ACC112 (cell line): ENCODE measurements around the gene COTL1.

Source experiments
- H2AFZ ChIP-seq: fragments of 200-600 bp; sonication (generic); one replicate; pipeline ENCODE4 v1.6.0; 2017; ENCODE audit warnings: antibody characterized with exemption, low read length; ENCODE audit not compliant: unreplicated experiment
- H3K27ac ChIP-seq: fragments of 200-600 bp; sonication (generic); 2 replicates; pipeline ENCODE4 v1.5.1; 2014; ENCODE audit warnings: low read depth, mild to moderate bottlenecking, antibody characterized with exemption, low read length, moderate library complexity
- H3K27me3 ChIP-seq: fragments of 200-600 bp; sonication (generic); 2 replicates; pipeline ENCODE4 v1.6.1; 2014; ENCODE audit warnings: mild to moderate bottlenecking, antibody characterized with exemption, low read length, moderate library complexity, mixed read lengths; ENCODE audit not compliant: insufficient read depth
- H3K36me3 ChIP-seq: fragments of 200-600 bp; sonication (generic); 2 replicates; pipeline ENCODE4 v1.6.1; 2016; ENCODE audit warnings: mild to moderate bottlenecking, antibody characterized with exemption, low read length, moderate library complexity, mixed read lengths; ENCODE audit not compliant: insufficient read depth
- H3K4me1 ChIP-seq: fragments of 200-600 bp; sonication (generic); one replicate; pipeline ENCODE4 v1.6.1; 2016; ENCODE audit warnings: low read length, mixed read lengths; ENCODE audit not compliant: insufficient read depth, unreplicated experiment, control insufficient read depth
- H3K4me3 ChIP-seq: fragments of 200-600 bp; sonication (generic); 2 replicates; pipeline ENCODE4 v1.5.1; 2014; ENCODE audit warnings: mild to moderate bottlenecking, low read depth, low read length
- H3K79me2 ChIP-seq: fragments of 200-600 bp; sonication (generic); one replicate; pipeline ENCODE4 v1.6.0; 2016; ENCODE audit warnings: low read length; ENCODE audit not compliant: control insufficient read depth, unreplicated experiment, insufficient read depth

Gene COTL1

DNA sequence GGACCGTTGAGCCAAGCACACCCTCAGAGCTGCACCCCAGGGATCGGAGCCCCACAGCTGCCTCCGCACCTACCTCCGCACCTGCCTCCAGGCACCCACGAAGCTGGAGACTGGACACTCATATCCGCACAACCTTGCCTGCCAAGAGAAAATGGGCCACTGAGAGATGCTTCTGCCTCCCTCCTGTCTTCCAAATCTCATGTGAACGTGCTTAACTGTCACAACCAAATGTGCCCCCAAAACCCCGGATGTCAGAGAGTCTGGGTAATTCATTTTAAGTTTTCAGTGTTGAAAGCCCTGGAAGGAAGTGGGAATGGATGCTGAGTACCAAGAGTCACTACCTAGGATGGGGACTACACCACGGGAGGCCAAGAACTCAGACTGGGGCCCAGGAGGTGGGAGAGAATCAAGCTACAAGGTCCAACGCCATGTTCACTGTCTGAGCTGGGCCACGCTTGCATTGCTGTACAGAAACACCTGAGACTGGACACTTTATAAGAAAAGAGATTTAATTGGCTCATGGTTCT lies 63.9 kb downstream of the COTL1 start:
- no peak overlapping the region for H2AFZ ChIP-seq
- no peak overlapping the region for H3K4me3 ChIP-seq
- no peaks in the 10 kb centered on the region for H3K4me1 ChIP-seq
- no peaks in the 10 kb centered on the region for H3K27me3 ChIP-seq
- H3K27ac ChIP-seq = no peak overlapping the region
- no peaks in the 10 kb centered on the region for H3K36me3 ChIP-seq
- H3K79me2 ChIP-seq = no peaks in the 10 kb centered on the region

DNA sequence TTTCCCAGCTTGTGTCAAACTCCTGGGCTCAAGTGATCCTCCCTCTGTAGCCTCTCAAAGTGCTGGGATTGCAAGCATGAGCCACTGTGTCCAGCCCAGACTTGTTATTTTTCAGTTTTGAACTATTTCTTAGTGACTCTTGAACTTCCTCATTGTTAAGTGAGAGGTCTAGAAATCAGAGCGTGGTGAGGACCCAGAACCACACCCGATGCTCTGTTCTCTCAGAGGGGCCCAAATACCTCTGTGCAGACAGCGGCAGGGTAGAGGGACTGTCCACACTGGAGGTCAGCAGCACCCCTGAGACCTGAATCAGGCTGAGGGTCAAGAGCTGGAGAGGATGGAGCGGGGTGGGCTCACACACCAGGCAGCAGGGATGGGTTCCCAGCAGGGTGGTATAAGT lies 65.7 kb downstream of the COTL1 start:
- H3K4me1 ChIP-seq = no peaks in the 10 kb centered on the region

DNA sequence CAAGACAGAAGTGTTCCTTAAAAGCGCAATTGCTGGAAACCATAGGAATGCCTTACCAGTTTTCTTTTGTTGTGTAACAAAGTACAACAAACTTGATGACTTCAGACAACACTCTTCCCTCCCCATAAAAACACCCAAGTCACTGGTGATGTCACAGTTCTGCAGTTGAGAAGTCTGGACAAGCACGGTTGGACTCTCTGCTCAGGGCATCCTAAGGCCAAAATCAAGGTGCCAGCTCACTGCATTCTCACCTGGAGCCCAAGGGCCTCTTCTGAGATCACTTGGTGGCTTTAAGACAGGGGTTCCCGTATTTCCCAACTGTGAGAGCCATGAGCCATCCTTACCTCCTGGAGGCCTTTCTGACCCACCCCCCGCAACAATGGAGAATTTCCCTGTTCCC lies 67.8 kb downstream of the COTL1 start:
- H3K27ac ChIP-seq = no peak overlapping the region
- no peak overlapping the region for H2AFZ ChIP-seq
- H3K79me2 ChIP-seq = no peaks in the 10 kb centered on the region
- H3K27me3 ChIP-seq = no peaks in the 10 kb centered on the region
- H3K4me1 ChIP-seq = no peaks in the 10 kb centered on the region
- no peaks in the 10 kb centered on the region for H3K36me3 ChIP-seq
- no peak overlapping the region for H3K4me3 ChIP-seq

More for the DNA sequence above, 65.7 kb downstream of the COTL1 start:
- no peaks in the 10 kb centered on the region for H3K27me3 ChIP-seq
- H3K27ac ChIP-seq = no peak overlapping the region
- no peak overlapping the region for H2AFZ ChIP-seq
- H3K36me3 ChIP-seq = no peaks in the 10 kb centered on the region
- no peaks in the 10 kb centered on the region for H3K79me2 ChIP-seq
- H3K4me3 ChIP-seq = no peak overlapping the region

DNA sequence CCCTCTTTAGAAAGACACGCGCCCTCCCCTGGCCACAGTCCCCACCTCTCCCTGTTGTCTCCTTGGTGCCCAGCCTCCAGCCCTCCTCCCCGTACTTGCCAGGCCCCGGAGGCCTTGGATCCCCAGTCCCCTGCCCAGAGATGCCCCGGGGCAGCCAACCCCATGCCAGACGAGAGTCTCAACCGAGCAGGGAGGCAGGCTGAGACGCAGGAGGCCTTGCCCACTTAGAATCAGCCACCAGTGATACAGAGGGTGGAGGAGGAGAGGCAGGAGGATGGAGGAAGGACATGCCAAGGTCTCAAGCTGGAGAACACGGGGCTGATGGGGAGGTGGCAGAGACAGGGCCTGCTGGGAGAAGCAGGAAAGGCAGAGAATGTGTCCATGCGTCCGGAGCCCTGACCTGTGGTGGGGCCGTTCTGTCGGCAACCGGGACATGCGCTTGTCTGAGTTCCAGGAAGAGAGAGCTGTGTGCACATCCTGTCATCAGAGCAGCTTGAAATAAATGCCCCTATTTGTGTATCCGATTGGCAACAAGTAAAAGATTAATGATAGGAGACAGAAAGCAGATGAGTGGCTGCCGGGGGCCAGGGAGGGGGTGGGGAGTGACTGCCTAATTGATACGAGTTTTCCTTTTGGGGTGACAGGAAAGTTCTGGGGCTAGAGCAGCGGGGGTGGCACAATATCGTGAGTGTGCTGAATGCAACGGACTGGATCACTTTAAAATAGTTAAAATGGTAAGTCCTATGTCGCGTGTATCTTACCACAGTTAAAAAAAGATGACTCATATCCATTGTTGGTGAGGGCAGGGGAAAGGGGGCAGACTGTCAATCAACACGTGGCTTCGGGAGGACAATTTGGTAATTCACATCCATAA lies 68.7 kb downstream of the COTL1 start:
- Histone ChIP-seq H3K27me3 (no peaks in the 10 kb centered on the region), H3K4me3 (no peak overlapping the region), H3K79me2 (no peaks in the 10 kb centered on the region), H3K4me1 (peaks cover 2% of the 10 kb centered on the region), H2AFZ (no peak overlapping the region), H3K36me3 (no peaks in the 10 kb centered on the region), H3K27ac (no peak overlapping the region)

DNA sequence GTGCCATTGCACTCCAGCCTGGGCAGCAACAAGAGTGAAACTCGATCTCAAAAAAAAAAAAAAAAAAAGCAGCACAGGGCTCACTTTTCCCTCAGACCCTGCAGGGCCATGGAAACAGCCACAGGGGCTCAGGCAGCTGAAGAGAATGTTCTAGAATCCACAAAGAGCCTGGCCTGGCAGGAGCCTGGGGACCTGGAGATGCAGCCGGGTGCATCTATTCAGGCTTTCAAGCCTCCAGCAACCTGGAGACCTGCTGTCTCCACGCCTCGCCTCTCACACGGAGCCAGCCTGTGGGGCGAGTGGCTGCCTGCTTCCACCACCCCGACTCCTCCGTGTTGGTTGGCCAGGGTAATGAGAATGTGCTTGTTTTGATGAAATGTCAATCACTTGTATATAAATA lies 69.4 kb downstream of the COTL1 start:
- H3K4me1 ChIP-seq = peaks cover 9% of the 10 kb centered on the region
- H2AFZ ChIP-seq = no peak overlapping the region
- no peak overlapping the region for H3K27ac ChIP-seq

DNA sequence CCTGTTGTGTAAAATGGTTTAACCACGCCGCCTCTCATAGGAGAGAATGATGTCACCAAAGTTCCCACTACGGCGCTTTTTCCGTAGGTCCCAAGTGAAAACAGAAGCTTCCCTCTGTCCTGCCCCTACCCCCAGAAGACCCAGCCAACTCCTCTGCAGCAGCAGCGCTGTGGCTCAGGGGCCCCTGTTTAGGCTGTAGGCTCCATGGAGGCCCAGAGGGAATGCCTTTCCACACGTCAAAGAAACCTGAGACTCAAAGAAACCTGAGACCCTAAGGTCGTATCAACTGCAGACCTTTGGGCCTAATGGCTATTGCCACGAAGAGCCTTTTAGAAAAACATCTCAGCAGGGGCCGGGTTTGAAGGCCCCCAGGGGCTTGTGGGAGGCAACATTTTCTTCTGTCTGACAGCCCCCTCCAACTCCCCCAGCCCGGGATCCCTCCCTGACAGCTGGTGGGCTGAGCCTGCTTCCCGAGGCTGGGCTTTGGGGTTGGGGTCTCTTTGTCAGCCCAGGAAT lies 70.3 kb downstream of the COTL1 start:
- H3K27ac ChIP-seq = no peak overlapping the region
- no peaks in the 10 kb centered on the region for H3K36me3 ChIP-seq
- no peak overlapping the region for H3K4me3 ChIP-seq
- H2AFZ ChIP-seq = no peak overlapping the region
- no peaks in the 10 kb centered on the region for H3K79me2 ChIP-seq
- H3K27me3 ChIP-seq = no peaks in the 10 kb centered on the region
- H3K4me1 ChIP-seq = peaks cover 10% of the 10 kb centered on the region

More for the DNA sequence above, 69.4 kb downstream of the COTL1 start:
- H3K27me3 ChIP-seq = no peaks in the 10 kb centered on the region
- no peaks in the 10 kb centered on the region for H3K79me2 ChIP-seq
- H3K36me3 ChIP-seq = no peaks in the 10 kb centered on the region
- H3K4me3 ChIP-seq = no peak overlapping the region

DNA sequence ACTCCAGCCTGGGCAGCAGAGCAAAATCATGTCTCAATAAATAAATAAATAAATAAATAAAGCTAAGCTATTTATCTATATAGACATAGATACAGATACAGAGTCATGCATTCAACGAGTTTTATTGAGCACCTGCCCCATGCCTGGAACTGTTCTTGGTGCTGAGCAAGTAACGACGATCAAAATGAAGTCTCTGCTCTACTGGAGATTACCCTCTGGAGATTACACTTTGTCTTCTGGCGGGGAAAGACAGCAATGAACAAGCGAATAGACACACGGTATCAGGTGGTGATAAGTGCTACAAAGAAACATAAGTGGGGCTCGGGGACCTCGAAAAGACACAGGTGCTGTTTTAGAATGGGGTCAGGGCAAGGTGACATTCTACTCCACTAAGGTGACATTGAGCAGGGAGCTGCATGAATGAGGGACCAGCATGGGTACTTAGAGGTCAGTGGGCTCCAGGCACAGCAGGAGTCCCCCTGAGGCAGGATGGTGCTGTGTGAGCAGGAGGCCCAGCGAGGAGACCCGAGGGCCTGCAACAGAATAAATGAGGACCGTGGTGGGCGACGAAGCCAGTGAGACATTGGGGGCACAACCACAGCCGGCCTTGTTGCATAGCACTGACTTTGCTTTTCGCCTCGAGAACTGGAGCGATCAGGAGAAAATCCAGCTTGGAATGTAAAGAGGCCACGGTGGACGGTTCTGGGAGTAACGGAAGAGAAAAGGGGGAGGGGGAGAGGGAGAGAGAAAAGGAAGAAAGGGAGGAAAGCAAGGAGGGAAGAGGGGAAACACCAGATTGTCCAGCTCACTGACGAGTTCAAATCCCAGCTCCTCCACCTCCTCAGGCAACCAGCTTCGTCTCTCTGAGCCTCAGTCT lies 71.0 kb downstream of the COTL1 start:
- H3K79me2 ChIP-seq = no peaks in the 10 kb centered on the region

DNA sequence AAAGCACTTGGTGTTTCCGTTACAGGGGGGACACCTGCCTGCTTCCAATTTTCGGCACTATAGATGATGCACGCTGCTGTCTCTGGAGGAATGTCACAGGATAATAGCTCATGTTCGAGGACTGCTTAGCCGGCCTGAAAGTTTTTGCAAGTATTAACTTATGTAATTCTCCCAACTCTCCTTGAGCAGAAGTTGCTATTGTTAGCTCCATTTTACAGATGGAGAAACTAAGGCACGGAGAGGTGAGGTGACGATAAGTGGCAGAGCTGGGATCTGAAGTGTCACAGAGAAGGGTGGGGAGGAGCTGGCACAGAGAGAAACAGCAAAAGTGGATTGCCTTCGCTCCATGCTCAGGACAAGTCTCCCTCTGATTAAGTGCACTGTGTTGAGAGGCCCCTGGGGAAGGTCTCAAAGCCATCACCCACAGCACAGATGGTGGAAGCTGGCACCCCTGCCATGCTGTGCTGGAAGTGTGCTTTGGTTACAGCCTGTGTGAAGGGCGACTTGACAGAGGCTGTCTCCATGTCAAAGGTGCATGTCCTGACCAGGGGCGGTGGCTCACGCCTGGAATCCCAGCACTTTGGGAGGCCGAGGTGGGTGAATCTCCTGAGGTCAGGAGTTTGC lies 72.7 kb downstream of the COTL1 start:
- H3K27ac ChIP-seq = no peak overlapping the region

More for the DNA sequence above, 71.0 kb downstream of the COTL1 start:
- Histone ChIP-seq H3K27ac (no peak overlapping the region), H3K27me3 (no peaks in the 10 kb centered on the region), H3K4me1 (peaks cover 16% of the 10 kb centered on the region), H3K36me3 (no peaks in the 10 kb centered on the region), H2AFZ (no peak overlapping the region), H3K4me3 (no peak overlapping the region)

DNA sequence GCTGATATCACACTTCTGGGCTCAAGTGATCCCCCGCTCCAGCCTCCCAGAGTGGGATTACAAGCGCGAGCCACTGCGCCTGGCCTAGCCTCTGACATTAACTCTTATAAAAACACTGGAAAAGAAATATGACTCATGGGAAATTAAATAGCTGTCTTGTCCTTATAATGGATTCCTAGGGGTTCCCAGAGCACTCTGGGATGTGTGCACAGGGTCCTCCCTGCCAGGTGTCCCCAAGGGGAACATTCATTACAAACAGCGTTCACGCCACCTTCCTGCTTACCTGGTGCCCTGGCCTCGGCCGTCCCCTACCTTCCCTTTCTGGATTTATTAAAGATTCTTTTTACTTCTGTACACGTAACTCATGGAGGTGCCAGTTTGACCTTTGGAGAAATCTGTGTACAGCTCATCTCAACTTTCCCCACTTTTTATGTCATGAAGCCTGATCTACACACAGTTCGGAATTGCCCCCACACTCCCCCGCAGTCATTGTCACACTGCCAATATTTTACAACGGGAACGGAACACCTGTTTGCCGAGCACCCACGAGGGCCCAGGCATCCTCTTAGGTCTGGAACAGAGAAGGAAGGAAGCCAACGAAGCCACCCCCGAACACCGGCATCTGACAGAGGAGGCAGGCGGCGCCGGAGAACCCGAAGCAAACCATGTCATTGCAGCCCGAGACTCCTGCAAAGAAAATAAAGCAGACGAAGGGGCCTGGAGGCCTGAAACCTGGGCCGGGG lies 73.7 kb downstream of the COTL1 start:
- Histone ChIP-seq H3K27me3 (no peaks in the 10 kb centered on the region), H2AFZ (no peak overlapping the region), H3K79me2 (no peaks in the 10 kb centered on the region), H3K4me1 (peaks cover 25% of the 10 kb centered on the region), H3K27ac (no peak overlapping the region), H3K36me3 (no peaks in the 10 kb centered on the region), H3K4me3 (no peak overlapping the region)

More for the DNA sequence above, 72.7 kb downstream of the COTL1 start:
- peaks cover 25% of the 10 kb centered on the region for H3K4me1 ChIP-seq
- no peak overlapping the region for H3K4me3 ChIP-seq
- no peaks in the 10 kb centered on the region for H3K36me3 ChIP-seq
- H2AFZ ChIP-seq = no peak overlapping the region
- no peaks in the 10 kb centered on the region for H3K79me2 ChIP-seq
- no peaks in the 10 kb centered on the region for H3K27me3 ChIP-seq

DNA sequence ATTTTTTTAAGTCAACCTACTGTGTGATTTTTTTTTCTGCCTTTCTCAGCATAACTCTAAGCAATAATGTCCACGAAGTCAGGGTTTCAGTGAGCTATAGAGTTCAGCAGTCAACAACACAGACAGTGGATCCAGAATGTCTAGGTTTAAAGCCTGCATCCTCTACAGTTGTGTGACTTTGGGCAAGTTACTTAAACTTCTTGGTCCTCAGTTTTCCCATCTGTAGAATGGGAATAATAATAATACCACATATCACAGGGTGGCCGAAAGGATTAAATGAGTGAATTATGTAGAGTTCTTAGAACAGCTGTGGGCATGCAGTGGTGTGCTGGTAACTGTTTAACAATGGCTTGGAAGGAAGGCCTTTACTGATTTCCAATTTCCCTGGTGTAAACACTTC lies 74.6 kb downstream of the COTL1 start:
- Histone ChIP-seq H3K79me2 (no peaks in the 10 kb centered on the region), H3K36me3 (no peaks in the 10 kb centered on the region), H3K27ac (no peak overlapping the region), H2AFZ (no peak overlapping the region), H3K27me3 (no peaks in the 10 kb centered on the region), H3K4me1 (peaks cover 29% of the 10 kb centered on the region), H3K4me3 (no peak overlapping the region)
